ENCODE results near the gene SLC6A8.
"Not testable (repeated sequence)": the region's sequence is repeated elsewhere in the genome, so short reads cannot be mapped to it uniquely, and the experiment has no call there.

SLC6A8 gene

DNA sequence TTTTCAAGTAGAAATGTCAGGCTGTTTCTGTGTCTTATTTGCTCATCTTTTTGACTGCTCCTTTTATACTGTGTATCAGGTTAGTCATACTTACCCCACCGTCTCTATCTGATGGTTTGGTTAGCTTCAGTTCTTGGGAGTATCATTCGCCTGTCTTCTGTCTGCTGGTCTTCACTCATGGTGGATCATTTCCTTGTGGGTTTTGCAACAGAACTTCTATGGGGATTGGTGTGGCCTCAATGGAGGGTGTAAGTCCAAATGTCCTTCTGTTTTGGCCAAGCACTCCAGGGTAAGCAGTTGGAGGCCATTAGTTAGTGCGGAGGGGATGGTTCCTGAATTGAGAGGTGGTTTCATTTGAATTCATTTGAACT lies 44.1 kb downstream of the SLC6A8 start:
- no peak for DNase-seq (ENCODE audit: low spot score)

DNA sequence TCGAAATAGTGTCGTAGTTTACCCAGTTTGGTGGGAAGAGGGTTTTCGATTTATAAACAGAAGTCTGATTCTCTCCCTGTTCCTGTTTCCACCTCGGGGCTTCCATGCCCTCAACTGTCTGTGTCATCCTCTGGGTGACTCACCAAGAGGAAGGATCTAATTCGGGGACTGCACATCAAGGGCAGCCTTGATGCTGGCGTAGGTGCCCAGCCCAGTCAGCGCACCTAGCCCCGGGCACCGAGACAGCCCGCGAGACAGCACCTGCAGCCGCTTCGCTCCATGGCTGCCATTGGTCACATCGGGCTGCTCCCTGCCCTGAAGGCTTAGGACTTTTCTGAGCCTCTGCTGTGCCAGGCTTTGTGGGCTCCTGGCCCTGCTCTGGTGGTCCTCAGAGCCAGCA lies 44.7 kb downstream of the SLC6A8 start:
- no peak for DNase-seq (ENCODE audit: low spot score)

DNA sequence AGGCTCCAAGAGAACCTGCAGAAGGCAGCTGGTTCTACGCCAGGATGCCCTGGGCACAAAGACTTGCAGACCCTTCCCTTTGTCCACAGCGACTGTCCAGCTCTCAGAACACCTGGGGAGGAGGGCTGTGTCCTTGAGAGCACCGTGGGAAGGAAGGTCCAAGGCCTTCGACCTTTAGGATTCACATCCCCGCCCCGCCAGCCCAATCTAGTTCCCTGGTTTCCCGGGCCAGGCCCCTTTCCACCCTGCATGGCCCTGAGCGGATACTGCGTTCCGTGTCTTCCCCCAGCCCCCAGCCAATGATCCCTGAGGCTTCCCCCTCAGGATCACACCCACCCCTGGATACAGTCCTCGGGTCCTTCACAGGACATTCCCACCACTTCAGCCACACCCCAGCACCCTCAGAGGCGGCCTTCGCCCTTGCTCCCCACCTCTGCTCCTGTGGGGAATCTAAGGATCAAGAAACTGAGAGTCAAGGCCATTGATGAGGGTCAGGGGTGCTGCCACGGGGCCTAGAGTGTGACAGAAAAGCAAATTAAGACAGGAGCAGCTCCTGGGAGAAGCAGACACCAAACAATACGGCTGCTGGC lies 46.0 kb downstream of the SLC6A8 start:
- no peak for DNase-seq (ENCODE audit: low spot score)

DNA sequence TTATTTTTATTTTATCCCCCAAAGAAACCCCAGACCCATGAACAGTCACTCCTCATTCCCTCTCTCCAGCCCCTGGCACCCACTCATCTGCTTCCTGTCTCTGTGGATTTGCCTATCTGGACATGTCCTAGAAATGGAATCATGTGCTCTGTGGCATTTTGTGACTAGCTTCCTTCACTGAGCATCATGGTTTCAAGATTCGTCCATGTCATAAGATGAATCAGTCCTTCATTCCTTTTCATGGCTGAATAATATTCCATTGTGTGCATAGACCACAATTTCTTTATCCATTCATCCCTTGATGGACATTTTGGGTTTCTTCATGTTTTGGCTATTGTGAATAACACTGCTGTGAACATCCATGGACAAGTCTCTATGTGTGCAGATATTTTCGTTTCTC lies 47.1 kb downstream of the SLC6A8 start:
- DNase-seq (ENCODE audit: low spot score), result no peak

DNA sequence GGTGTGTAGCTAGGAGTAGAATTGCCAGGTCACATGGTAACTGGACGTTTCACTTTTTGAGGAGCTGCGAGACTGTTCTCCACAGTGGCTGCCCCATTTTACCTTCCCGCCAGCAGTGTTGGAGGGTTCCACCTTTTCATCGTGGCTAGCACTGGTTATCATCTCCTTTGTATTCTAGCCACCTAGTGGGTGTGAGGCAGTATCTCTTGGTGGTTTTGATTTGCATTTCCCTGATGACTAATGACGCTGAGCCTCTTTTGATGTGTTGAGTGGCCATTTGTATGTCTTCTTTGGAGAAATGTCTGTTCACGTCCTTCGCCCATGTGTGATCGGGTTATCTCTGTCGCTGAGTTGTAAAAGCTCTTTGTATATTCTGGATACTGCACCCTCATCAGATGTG lies 47.5 kb downstream of the SLC6A8 start:
- no peak for DNase-seq (ENCODE audit: low spot score)

DNA sequence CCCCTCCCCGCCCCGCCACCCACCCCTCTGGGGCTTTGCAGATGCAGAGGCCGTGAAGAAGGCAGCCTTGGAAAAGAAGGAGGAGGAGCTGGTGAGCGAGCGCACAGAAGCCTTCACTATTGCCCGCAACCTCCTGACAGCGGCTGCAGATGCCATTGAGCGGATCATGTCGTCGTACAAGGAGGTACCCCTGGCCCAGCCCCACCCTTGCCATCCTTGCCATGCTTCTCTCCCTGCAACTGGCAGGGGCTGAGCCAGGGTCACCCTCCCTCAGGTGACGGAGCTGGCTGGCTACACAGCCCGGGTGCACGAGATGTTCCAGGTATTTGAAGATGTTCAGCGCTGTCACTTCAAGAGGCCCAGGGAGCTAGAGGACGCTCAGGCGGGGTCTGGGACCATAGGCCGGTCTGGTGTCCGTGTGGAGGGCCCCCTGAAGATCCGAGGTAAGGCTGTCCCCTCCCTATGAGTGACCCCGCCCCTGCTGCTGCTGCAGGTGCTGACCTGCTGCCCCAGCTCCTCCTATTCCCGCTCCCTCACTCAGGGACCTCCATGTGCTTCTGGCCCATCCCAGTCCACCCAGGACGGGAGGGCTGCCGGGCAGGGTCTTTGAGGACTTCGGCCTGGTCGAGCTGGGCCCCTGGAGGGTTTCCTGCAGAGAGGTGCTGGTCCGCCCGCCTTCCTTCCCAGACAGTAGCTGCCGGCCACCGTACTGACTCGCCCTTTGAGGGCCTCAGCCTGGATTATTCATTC lies 48.5 kb downstream of the SLC6A8 start:
- no peak for DNase-seq (ENCODE audit: low spot score)

DNA sequence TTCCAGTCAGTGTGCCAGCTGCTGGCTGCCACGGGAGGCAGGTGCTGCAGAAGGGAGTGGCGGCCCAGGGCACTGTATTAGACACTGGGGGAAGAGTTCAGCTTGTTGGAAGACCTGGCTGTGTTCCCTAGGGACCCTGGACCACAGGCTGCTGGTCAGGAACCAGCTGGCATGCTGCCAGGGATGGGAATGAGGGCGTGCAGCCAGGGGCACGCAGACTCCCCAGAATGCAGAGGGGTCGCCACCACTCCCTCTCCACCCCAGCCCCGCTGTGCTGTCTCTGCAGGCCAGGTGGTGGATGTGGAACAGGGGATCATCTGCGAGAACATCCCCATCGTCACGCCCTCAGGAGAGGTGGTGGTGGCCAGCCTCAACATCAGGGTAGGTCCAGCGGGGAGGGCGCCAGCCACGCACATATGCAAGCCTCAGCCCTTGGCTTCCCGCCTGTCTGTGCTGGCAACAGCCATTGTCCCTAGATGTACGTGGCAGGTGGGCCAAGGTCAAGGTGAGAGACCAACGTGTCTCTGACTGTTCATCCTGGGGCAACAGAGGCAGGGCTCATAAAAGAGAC lies 49.2 kb downstream of the SLC6A8 start:
- DNase-seq (ENCODE audit: low spot score), result no peak

DNA sequence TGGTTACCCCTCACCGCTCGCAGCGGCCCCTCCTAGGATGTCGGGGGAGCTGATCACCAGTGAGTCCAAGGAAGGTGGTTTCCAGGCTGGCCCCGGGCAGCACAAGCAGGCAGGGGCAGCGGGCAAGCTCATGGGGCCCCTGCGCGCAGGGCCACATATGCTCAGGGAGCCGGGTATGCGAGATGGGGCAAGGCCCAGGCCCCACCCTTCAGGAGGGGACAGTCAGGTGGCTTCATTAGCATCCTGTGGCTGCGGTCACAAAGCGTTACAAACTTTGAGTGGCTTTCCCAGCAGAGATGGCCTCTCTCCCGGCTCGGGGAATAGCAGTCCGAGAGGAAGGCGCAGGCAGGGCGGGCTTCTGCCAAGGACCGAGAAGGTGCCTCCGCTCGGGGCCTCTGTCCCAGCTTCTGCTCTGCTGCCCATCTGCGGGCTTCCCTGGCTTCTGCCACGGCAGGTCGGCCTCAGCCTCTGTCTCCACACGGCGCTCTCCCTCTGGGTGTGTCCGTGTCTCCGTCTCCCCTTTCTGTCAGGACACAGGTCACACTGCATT lies 50.4 kb downstream of the SLC6A8 start:
- no peak for DNase-seq (ENCODE audit: low spot score)

DNA sequence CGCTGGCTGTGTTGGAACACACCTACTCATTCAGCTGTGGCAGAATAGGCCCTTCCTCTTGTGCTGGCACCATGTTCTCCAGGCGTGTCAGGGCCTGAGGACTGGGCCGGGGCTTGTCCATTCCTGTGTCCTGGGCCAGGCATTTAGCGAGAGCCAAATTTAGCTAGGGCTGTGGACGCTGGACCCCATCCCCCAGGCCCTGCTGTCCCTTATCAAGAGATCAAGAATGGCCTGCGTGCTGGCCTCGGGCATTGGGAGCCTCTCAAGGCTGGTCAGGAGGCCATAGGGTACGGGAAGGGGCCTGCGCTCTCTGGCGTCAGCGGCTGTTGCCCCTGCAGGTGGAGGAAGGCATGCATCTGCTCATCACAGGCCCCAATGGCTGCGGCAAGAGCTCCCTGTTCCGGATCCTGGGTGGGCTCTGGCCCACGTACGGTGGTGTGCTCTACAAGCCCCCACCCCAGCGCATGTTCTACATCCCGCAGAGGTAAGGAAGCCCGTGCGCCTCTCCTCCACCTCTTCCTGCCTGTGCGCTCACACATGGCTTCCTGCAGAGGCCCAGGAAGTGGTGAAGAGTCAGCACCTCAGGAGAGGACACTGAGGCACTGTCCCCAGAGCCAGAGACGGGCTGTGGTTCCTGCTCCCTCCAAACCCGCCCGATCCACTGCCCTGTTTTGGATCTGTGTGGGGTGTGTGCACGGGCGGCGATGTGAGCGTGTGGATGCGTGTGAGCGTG lies 52.2 kb downstream of the SLC6A8 start:
- no peak for DNase-seq (ENCODE audit: low spot score)

DNA sequence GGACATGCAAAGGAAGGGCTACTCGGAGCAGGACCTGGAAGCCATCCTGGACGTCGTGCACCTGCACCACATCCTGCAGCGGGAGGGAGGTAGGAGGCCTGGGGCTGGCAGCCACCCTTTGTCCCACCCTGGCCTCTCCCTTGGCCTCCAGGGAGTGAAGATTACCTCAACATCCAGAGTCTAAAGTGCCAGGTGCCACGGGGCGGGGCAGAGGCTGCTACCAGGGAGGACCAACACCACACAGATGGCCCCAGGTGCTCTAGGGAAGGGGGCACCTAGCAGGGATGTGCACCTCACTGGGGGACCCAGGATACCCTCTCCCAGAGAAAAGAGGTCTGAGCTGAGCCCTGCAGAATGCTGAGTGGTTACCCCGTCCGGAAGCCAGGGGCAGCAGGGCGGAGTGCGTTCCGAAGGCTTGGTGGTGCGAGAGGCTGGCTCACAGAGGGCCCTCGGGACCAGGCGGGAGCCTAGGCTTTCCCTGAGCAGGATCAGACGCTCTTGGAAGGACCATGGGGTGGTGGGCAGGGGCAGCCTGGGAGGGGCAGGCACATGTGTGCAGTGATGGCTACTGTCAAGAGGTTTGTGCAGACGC lies 53.0 kb downstream of the SLC6A8 start:
- DNase-seq (ENCODE audit: low spot score), result no peak

DNA sequence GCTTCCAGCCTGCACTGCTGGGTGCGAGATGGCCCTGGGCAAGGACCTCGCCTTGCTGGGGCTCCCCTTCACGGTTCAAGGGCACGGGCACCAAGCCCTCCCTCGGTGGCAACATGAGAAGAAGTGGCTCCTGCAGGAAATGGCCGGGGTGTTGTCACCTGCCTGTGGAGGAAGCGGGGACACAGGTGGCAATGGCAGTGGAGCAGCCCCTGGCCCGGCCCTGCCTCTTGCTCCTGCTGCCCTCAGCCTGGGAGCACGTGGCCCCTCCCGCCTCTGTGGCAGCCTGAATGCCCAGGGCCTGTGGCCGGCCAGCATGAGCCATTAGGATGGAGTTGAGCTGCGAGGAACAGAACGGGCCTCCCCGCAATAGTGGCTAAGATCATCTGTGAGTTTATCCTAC lies 53.7 kb downstream of the SLC6A8 start:
- no peak for DNase-seq (ENCODE audit: low spot score)

DNA sequence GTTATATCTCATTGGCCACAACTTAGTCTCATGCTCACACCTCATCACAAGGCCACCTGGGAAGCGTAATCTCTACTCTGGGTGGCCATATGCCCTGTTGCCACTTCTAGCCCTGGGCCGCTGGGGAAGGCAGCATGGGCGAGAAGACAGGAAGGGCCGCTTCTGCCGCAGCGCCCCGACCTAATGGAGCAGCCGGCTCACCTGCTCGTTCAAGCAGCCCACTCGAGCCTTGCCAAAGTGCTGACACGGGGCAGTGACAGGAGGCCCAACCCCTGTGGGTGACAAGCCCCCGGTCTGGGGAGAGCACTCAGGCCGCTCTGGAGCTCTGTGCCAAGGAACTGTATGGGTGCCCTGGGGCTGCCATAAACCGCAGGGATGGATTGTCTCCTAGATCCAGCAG lies 54.4 kb downstream of the SLC6A8 start:
- not testable (repeated sequence) for DNase-seq (ENCODE audit: low spot score)

DNA sequence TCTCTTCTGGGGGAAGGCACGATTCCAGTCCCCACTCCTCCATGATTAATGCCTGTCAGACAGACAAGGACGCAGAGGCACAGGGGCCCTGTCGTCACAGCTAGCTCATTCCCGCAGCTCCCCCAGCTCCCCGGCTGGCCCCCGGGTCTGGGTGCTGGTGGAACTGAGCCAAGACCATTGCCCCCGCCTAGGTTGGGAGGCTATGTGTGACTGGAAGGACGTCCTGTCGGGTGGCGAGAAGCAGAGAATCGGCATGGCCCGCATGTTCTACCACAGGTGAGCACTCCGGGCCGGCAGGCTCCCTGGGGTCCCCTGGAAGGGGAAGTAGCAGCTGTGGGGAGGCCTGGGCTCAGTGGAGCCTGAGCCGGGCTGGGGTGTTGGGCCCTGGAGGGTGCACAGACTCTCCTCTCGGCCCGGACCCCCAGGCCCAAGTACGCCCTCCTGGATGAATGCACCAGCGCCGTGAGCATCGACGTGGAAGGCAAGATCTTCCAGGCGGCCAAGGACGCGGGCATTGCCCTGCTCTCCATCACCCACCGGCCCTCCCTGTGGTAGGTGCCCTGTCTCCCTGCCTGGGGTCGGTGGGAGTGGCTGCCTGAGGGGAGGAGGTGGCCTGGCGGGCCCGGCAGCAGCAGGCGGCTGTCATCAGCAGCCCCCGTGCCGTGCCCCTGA lies 55.2 kb downstream of the SLC6A8 start:
- not testable (repeated sequence) for DNase-seq (ENCODE audit: low spot score)

DNA sequence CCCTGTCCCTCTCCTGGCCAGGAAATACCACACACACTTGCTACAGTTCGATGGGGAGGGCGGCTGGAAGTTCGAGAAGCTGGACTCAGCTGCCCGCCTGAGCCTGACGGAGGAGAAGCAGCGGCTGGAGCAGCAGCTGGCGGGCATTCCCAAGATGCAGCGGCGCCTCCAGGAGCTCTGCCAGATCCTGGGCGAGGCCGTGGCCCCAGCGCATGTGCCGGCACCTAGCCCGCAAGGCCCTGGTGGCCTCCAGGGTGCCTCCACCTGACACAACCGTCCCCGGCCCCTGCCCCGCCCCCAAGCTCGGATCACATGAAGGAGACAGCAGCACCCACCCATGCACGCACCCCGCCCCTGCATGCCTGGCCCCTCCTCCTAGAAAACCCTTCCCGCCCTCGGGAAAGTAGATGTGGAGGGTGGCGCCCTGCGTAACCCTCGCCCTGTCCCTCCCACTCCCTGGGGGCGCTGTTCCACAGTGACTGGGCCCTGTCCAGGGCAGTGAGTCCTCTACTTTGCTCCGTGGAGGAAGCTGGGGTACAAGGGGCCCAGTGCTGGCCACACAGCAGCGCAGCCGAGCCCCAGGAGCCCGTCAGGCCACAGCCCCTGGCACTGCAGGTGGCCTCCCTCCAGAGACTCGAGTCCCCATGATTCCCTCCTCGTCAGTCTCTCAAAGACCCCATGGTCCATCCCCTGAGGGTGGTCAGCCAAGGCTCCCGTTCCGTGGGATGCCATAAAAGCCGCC lies 55.9 kb downstream of the SLC6A8 start:
- DNase-seq (ENCODE audit: low spot score), result not testable (repeated sequence)

DNA sequence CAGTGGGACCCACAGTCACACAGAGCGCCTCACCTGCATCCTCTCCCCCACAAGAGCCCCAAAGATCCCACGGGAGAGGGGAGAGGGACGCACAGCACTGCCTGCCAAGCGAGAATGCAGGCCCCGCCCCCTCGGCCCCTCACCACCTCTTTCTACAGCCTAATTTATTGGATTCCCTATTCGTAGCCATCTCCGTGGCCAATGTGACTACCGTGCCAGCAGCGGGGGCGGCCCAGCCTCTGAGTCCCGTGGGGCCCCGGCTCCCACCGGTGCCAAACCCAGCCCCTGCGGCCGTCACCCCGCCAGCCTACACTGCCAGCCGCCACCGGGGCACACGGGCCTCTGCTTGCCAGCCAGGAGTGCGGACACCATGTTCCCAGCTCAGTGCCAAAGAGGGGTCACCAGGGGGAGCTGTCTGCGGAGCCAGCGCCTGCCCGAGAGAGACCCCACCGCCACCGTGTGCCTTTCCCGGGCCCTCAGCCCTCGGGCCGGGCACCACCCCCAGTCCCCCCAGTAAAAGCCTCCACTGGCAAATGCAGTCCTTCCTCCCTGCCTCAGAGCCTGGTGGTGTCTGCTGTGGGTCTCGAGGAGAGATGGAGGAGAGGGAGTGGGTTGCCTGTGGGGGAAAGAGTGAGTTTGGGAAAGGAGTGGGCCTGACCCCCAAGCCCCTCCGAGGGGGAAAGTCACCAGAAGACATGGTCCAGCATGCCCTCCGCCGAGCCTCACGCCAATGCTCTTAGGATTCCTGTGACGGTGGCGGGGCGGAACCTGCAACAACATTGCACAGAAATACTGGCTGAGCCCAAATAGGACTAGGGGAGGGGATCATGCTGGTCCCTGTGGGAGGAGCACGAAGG lies 56.7 kb downstream of the SLC6A8 start:
- DNase-seq (ENCODE audit: low spot score), result no peak

DNA sequence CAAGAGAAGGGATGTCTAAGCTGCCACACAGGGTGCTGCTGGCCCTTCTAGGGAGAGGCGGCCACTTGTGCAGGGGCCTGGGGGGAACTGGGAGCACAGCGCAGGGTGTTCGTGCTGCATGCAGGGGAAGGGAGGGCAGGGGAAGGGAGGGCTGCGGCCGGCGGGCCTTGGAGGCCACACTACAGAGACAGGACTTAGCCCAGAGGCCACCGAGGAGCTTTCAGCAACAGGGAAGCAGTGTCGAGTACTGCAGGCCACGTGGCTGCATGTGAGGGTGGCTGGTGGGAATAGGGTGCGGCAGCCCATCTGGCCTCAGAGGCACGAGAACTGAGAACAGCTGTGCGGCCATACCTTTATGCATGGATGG lies 57.3 kb downstream of the SLC6A8 start:
- DNase-seq (ENCODE audit: low spot score), result not testable (repeated sequence)
